Endothelial cell (in vitro differentiated cells): Measurements from ENCODE around the gene CTPS2. TPM values are rescaled to one million over a fixed set of nuclear protein-coding genes. Genes with fewer than 3 reads are reported as not detected.

Source experiments
- DNase-seq: peaks from one replicate; pipeline ENCODE4 v3.0.0; 2021; ENCODE audit warnings: low spot score
- H3K27ac Mint-ChIP-seq: one replicate; pipeline ENCODE4 v1.8.0; 2021; ENCODE audit warnings: mixed read lengths, inconsistent platforms; ENCODE audit not compliant: unreplicated experiment
- H3K27me3 Mint-ChIP-seq: one replicate; pipeline ENCODE4 v1.8.0; 2021; ENCODE audit warnings: mild to moderate bottlenecking, moderate library complexity, mixed read lengths, inconsistent platforms; ENCODE audit not compliant: unreplicated experiment
- H3K36me3 Mint-ChIP-seq: one replicate; pipeline ENCODE4 v1.8.0; 2021; ENCODE audit warnings: mild to moderate bottlenecking, low read depth, mixed read lengths, inconsistent platforms; ENCODE audit not compliant: unreplicated experiment
- H3K4me1 Mint-ChIP-seq: one replicate; pipeline ENCODE4 v1.8.0; 2021; ENCODE audit warnings: mild to moderate bottlenecking, mixed read lengths, inconsistent platforms; ENCODE audit not compliant: unreplicated experiment
- H3K4me3 Mint-ChIP-seq: one replicate; pipeline ENCODE4 v1.8.0; 2021; ENCODE audit warnings: mild to moderate bottlenecking, mixed read lengths, inconsistent platforms; ENCODE audit not compliant: unreplicated experiment
- H3K9me3 Mint-ChIP-seq: one replicate; pipeline ENCODE4 v1.8.0; 2021; ENCODE audit warnings: mixed read lengths, inconsistent platforms; ENCODE audit not compliant: unreplicated experiment
- total RNA-seq: library from RNA; stranded (reverse); fragmentation: NEBNext Ultra II Directional; extraction: Animal tissue kit (Norgen Biotek cat#: 25700); gene quantifications from one replicate; pipeline ENCODE4 v1.2.1, GENCODE V29; 2021; ENCODE audit not compliant: unreplicated experiment
- TF ChIP-seq, protein P1 (sequence below): fragments of 200-600 bp; sonication (generic); IDR thresholded peaks from one replicate; pipeline ENCODE4 v1.5.0; 2021; ENCODE audit warnings: antibody characterized with exemption; ENCODE audit not compliant: unreplicated experiment

CTPS2 gene
- total RNA-seq, 1 donor from 2014 or later, result 29.5 TPM

DNA sequence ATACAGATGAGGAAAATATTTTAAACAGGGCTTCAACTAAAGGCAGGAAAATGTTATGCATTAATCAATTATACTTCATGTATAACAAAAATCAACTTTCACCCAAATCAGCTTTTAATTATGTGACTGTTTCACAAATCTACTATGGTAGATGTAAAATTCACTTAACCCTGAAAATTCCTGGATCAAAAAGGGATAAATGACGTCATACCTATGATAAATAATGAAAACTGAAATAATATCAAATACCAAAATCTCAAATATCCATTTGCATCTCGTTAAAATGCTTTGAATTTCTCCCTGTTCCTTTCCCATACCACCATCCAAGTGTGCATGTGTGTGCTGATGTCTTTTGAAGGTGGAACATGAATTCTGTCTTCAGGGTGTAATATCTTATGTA, 51.0 kb downstream of the CTPS2 start:
- Mint-ChIP-seq H3K4me3 (no peak overlapping the region), H3K27me3 (no peaks in the 10 kb centered on the region), H3K4me1 (no peaks in the 10 kb centered on the region), H3K9me3 (no peaks in the 10 kb centered on the region), H3K27ac (no peak overlapping the region), H3K36me3 (peaks cover 13% of the 10 kb centered on the region)
- no peak for DNase-seq
- TF ChIP-seq, protein P1, sequence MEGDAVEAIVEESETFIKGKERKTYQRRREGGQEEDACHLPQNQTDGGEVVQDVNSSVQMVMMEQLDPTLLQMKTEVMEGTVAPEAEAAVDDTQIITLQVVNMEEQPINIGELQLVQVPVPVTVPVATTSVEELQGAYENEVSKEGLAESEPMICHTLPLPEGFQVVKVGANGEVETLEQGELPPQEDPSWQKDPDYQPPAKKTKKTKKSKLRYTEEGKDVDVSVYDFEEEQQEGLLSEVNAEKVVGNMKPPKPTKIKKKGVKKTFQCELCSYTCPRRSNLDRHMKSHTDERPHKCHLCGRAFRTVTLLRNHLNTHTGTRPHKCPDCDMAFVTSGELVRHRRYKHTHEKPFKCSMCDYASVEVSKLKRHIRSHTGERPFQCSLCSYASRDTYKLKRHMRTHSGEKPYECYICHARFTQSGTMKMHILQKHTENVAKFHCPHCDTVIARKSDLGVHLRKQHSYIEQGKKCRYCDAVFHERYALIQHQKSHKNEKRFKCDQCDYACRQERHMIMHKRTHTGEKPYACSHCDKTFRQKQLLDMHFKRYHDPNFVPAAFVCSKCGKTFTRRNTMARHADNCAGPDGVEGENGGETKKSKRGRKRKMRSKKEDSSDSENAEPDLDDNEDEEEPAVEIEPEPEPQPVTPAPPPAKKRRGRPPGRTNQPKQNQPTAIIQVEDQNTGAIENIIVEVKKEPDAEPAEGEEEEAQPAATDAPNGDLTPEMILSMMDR, result no peak

DNA sequence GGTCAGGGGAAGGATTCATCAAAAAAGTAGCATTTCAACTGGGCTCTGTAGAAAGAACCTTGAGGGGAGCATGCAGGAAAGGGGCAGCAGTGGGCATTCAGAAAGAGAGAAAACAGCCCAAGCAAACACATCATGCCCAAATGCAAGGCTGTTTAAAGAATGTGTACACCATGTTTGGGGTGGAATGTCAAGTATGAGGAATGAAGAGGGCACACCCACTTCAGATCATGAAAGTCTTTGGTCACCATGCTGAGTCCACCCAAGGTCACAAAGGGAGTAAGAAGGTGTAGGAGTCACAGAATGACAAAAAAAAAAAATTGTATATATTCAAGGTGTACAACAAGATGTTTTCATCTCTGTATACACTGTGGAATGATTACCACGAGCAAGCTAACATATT, 53.1 kb downstream of the CTPS2 start:
- no peak for DNase-seq
- H3K4me3 Mint-ChIP-seq, result no peak overlapping the region
- TF ChIP-seq, protein P1, result no peak
- H3K4me1 Mint-ChIP-seq, result no peaks in the 10 kb centered on the region
- peaks cover 2% of the 10 kb centered on the region for H3K27me3 Mint-ChIP-seq
- H3K27ac Mint-ChIP-seq, result no peak overlapping the region
- no peaks in the 10 kb centered on the region for H3K9me3 Mint-ChIP-seq
- H3K36me3 Mint-ChIP-seq, result peaks cover 11% of the 10 kb centered on the region

DNA sequence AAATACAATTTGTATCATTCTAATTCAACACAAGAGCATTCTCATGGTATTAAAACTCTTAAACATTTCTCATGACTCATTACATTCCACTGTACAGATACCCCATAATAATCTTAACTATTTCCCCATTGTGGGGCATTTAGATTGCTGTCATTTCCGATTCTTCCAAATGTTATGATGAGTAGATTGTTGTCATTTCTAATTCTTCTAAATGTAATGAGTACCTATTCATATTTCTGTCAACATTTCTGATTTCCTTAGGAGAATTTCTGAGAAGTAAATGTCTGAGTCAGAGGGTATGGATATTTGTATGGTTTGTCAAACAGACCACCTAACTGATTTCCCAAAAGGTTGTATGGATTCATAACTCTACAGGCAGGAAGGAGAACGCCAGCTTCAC, 54.2 kb downstream of the CTPS2 start:
- Mint-ChIP-seq H3K27ac (no peak overlapping the region), H3K4me3 (no peak overlapping the region), H3K4me1 (no peaks in the 10 kb centered on the region), H3K9me3 (no peaks in the 10 kb centered on the region), H3K27me3 (peaks cover 2% of the 10 kb centered on the region), H3K36me3 (peaks cover 11% of the 10 kb centered on the region)
- DNase-seq, result no peak
- TF ChIP-seq, protein P1, result no peak

DNA sequence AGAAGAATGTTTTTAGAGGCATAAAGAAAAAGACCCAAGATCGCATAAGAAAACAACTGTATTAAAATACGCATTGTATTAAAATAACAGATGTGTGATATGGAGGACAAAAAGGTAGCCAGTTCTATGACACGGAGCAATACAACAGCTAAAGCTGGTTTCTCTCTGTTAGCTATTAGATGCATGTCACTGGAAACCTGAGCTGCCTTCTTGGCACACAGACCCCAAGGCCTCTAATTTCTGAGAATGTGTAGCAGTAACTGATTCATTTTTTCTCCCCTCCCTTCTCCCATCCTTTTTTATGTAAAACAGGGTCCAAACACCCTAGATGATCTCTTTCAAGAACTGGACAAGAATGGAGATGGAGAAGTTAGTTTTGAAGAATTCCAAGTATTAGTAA, 58.4 kb downstream of the CTPS2 start:
- no peak overlapping the region for H3K27ac Mint-ChIP-seq
- peaks cover 14% of the 10 kb centered on the region for H3K36me3 Mint-ChIP-seq
- H3K9me3 Mint-ChIP-seq, result no peaks in the 10 kb centered on the region
- H3K27me3 Mint-ChIP-seq, result peaks cover 2% of the 10 kb centered on the region
- H3K4me1 Mint-ChIP-seq, result no peaks in the 10 kb centered on the region
- TF ChIP-seq, protein P1, result no peak
- no peak overlapping the region for H3K4me3 Mint-ChIP-seq
- DNase-seq, result no peak

DNA sequence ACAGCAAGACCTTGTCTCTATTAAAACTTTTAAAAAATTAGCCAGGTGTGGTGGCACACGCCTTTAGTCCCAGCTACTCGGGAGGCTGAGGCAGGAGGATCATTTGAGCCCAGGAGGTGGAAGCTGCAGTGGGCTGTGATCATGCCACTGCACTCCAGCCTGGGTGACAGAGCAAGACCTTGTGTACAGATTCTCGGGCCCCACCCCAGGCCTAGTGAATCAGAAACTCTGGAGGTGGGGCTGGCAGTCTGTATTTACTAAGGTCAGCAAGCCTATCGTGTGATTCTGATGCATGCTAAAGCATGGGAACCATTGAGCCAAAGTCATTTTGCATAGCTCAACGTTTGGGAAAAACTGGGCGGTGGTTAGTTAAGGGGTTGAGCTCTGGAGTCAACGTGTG, 59.0 kb downstream of the CTPS2 start:
- Mint-ChIP-seq H3K4me3 (no peak overlapping the region), H3K36me3 (peaks cover 12% of the 10 kb centered on the region), H3K27me3 (peaks cover 2% of the 10 kb centered on the region), H3K27ac (no peak overlapping the region), H3K4me1 (no peaks in the 10 kb centered on the region), H3K9me3 (no peaks in the 10 kb centered on the region)
- TF ChIP-seq, protein P1, result no peak
- DNase-seq, result no peak
